Measurements from ENCODE around the gene ZDHHC14. TPM values are rescaled to one million over a fixed set of nuclear protein-coding genes. Genes with fewer than 3 reads are reported as not detected.
"Not testable (repeated sequence)": the region's sequence is repeated elsewhere in the genome, so short reads cannot be mapped to it uniquely, and the experiment has no call there.

Gene ZDHHC14
- total RNA-seq, 1 donor from 2014 or later, result 14.5 TPM

DNA sequence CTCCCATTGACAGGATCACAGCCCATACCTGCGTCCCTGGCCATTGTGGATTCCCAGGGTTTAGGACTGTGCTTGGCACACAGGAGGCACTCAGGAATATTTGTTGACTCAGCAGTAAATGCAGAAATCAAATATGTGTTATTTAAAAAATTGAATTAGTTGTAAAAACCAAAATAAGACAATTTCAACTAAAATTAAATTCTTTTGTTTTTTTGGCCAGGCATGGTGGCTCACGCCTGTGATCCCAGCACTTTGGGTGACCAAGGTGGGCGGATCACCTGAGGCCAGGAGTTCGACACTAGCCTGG lies 85.3 kb downstream of the ZDHHC14 start:
- intact Hi-C loops (cut with DNase I), result no loop called here
- H3K36me3 ChIP-seq, result no peaks in the 10 kb centered on the region
- no peak overlapping the region for H3K4me3 ChIP-seq
- H3K9me3 ChIP-seq, result no peaks in the 10 kb centered on the region
- TF ChIP-seq, protein P1, sequence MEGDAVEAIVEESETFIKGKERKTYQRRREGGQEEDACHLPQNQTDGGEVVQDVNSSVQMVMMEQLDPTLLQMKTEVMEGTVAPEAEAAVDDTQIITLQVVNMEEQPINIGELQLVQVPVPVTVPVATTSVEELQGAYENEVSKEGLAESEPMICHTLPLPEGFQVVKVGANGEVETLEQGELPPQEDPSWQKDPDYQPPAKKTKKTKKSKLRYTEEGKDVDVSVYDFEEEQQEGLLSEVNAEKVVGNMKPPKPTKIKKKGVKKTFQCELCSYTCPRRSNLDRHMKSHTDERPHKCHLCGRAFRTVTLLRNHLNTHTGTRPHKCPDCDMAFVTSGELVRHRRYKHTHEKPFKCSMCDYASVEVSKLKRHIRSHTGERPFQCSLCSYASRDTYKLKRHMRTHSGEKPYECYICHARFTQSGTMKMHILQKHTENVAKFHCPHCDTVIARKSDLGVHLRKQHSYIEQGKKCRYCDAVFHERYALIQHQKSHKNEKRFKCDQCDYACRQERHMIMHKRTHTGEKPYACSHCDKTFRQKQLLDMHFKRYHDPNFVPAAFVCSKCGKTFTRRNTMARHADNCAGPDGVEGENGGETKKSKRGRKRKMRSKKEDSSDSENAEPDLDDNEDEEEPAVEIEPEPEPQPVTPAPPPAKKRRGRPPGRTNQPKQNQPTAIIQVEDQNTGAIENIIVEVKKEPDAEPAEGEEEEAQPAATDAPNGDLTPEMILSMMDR (IDR thresholded peaks at IDR 0.05), result no peak
- no peak for DNase-seq (ENCODE audit: low spot score in 2 of 2)
- H3K27me3 ChIP-seq, result no peaks in the 10 kb centered on the region
- no peak overlapping the region for H3K27ac ChIP-seq
- no peaks in the 10 kb centered on the region for H3K4me1 ChIP-seq

DNA sequence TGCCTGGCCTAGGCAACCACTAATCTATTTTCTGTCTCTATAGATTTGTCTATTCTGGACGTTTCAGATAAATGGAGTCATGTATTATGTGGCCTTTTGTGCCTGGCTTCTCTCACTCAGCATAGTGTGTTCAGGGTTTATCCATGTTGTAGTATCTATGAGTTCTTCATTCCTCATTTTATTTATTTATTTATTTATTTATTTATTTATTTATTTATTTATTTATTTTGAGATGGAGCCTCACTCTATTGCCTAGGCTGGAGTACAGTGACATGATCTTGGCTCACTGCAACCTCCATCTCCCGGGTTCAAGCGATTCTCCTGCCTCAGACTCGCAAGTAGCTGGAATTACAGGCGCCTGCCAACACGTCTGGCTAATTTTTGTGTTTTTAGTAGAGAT lies 86.3 kb downstream of the ZDHHC14 start:
- H3K36me3 ChIP-seq; H3K4me1 ChIP-seq; H3K9me3 ChIP-seq; H3K27ac ChIP-seq; intact Hi-C loops (cut with DNase I); DNase-seq (ENCODE audit: low spot score in 2 of 2); H3K27me3 ChIP-seq; H3K4me3 ChIP-seq: not testable (repeated sequence)

DNA sequence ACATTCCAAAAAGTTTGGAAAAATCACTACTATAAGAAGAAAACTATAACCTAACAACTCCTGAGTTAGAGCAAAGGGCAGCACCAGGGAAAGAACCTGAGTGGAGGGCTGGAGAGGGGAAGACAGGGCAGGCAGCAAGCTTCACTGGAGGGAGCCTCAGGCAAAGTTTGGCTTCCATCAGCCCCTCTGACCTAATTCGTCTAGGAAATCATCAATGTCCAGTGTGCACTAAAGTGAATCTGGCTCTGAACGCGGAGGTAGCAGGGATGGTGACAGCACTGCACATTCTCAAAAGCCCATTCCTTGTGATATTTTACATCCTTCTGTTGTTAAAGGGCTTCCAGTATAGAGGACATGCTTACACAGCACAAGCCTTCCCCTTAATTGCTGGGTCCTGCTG lies 87.1 kb downstream of the ZDHHC14 start:
- TF ChIP-seq, protein P1 (IDR thresholded peaks at IDR 0.05), result no peak
- H3K27ac ChIP-seq, result no peak overlapping the region
- H3K4me3 ChIP-seq, result no peak overlapping the region
- intact Hi-C loops (cut with DNase I), result no loop called here
- no peak for DNase-seq (ENCODE audit: low spot score in 2 of 2)
- no peaks in the 10 kb centered on the region for H3K4me1 ChIP-seq
- H3K9me3 ChIP-seq, result no peaks in the 10 kb centered on the region
- no peaks in the 10 kb centered on the region for H3K27me3 ChIP-seq
- no peaks in the 10 kb centered on the region for H3K36me3 ChIP-seq

DNA sequence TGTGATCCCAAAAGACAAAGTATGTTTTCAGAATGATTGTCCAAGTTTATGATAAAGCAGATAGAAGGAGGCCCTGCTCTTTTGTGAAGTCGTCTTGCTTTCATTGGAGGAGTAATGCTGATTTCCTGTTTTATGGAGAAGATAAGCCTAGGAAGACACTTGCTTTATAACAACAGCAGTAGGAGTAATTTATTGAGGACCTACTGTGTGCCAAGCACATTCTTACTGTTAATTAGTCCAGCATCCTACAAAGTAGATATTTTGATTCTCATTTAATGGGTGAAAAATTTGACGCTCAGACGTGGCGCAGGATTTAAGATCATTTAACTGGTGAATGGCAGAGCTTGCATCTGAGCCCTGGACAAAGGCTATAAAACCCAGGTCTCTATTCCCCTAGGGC lies 87.6 kb downstream of the ZDHHC14 start:
- DNase-seq (ENCODE audit: low spot score in 2 of 2), result no peak
- H3K27ac ChIP-seq, result no peak overlapping the region
- H3K4me1 ChIP-seq, result no peaks in the 10 kb centered on the region
- no peaks in the 10 kb centered on the region for H3K27me3 ChIP-seq
- no peaks in the 10 kb centered on the region for H3K36me3 ChIP-seq
- H3K4me3 ChIP-seq, result no peak overlapping the region
- no peaks in the 10 kb centered on the region for H3K9me3 ChIP-seq
- TF ChIP-seq, protein P1 (IDR thresholded peaks at IDR 0.05), result no peak
- intact Hi-C loops (cut with DNase I), result no loop called here

DNA sequence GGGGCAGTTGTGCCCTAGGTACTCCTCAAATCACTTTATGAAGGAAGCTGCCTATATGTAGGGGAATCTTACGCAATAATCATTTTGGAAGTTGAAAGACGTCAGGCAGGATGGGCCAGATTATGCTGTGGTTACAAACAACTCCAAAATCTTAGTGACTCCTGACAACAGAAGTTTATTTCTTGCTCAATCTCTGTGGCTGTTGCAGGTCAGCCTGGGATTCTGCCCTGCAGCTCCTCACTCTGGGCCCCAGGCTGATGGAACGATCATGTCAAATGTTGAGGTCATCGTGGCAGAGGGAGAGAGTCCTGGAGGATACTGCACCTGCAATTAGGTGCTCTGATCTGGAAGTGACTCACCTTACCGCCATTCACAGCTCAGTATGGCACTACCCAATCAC lies 88.4 kb downstream of the ZDHHC14 start:
- DNase-seq (ENCODE audit: low spot score in 2 of 2), result no peak
- Histone ChIP-seq H3K9me3 (no peaks in the 10 kb centered on the region), H3K4me3 (no peak overlapping the region), H3K36me3 (no peaks in the 10 kb centered on the region), H3K27ac (no peak overlapping the region), H3K4me1 (no peaks in the 10 kb centered on the region), H3K27me3 (no peaks in the 10 kb centered on the region)
- intact Hi-C loops (cut with DNase I), result no loop called here
- TF ChIP-seq, protein P1 (IDR thresholded peaks at IDR 0.05), result no peak

DNA sequence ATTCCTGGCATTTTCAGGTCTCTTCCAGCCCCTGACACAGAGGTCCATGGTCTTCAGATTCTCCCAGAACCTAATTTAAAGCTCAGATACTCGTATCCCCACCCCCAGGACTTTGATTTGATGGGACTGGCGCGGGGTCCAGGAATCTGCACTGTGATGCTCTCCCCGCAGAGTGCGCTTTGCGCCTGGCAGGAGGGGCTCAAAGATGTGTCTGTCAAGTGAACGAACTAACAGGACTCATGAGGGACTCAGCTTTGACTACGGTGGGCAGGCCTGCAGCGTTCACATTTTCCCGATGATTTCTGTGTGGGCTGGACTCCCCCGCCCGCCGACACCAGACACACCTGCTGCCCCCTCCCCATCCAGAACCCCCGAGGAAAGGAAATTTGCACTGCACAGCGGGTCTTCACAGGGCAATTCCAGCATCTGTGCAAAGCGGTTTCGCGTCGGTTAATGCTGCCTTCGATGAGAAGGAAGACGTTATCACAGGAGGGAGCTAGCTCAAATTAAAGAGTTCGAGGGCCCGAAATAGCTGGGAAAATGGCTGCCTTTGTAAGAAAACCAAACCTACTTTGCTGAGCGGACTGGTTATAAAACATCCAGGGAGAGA lies 90.2 kb downstream of the ZDHHC14 start:
- no peaks in the 10 kb centered on the region for H3K36me3 ChIP-seq
- no peaks in the 10 kb centered on the region for H3K4me1 ChIP-seq
- intact Hi-C loops (cut with DNase I), result no loop called here
- TF ChIP-seq, protein P1 (IDR thresholded peaks at IDR 0.05), result no peak
- DNase-seq (ENCODE audit: low spot score in 2 of 2), result no peak
- H3K4me3 ChIP-seq, result no peak overlapping the region
- H3K9me3 ChIP-seq, result no peaks in the 10 kb centered on the region
- no peak overlapping the region for H3K27ac ChIP-seq
- H3K27me3 ChIP-seq, result no peaks in the 10 kb centered on the region

All from ascending aorta (tissue), 2 donors.